GM12892 (cell line): ENCODE data around the gene KCNG4.

Experiments used
- POLR2A ChIP-seq: IDR thresholded peaks from 2 replicates; pipeline ENCODE4 v1.6.1; 2011; ENCODE audit warnings: low read depth, low read length, control low read depth
- POLR2AphosphoS5 ChIP-seq: IDR thresholded peaks from 2 replicates; pipeline ENCODE4 v1.6.1; 2011; ENCODE audit warnings: low read depth, low read length, control low read depth
- TAF1 ChIP-seq: IDR thresholded peaks from 2 replicates; pipeline ENCODE4 v1.6.1; 2011; ENCODE audit warnings: low read depth, mild to moderate bottlenecking, control low read depth, low read length, borderline replicate concordance

GRCh38 chr16:84179612-84180320, 60.0 kb downstream of the KCNG4 start:
- TF ChIP-seq TAF1 (no peak), POLR2AphosphoS5 (no peak), POLR2A (no peak)
